ENCODE results near the gene BTAF1. TPM values are rescaled to one million over a fixed set of nuclear protein-coding genes. Genes with fewer than 3 reads are reported as not detected.

The BTAF1 gene
- total RNA-seq, 1 experiment from 2014 or later, result 49.6 TPM

- TF ChIP-seq ATF6 (CRISPR knock-in tag; IDR thresholded peaks at IDR 0.05) (no peak), OVOL2 (CRISPR knock-in tag; IDR thresholded peaks at IDR 0.05; ENCODE audit: borderline replicate concordance) (no peak), ZNF219 (CRISPR knock-in tag; IDR thresholded peaks at IDR 0.05; ENCODE audit: borderline replicate concordance) (peak; percentile 84; the same call in 1 of the 2 replicates), PRRX2 (CRISPR knock-in tag; IDR thresholded peaks at IDR 0.05) (no peak), CREM (CRISPR knock-in tag; IDR thresholded peaks at IDR 0.05) (peak; percentile 14), SP1 (CRISPR knock-in tag; conservative IDR thresholded peaks at IDR 0.05) (peak; percentile 33), TP53 (CRISPR knock-in tag; IDR thresholded peaks at IDR 0.05) (peak; percentile 90), NR1H2 (CRISPR knock-in tag; IDR thresholded peaks at IDR 0.05) (no peak), FOXP1 (CRISPR knock-in tag; IDR thresholded peaks at IDR 0.05; ENCODE audit: borderline replicate concordance) (peak; percentile 84; the same call in 1 of the 2 replicates), ZMAT4 (CRISPR knock-in tag; IDR thresholded peaks at IDR 0.05) (no peak), ZNF263 (CRISPR knock-in tag; IDR thresholded peaks at IDR 0.05; ENCODE audit: low read depth) (0 out of 2 replicates have a peak, but pooled peaks have one; percentile 30), FOXP4 (CRISPR knock-in tag; IDR thresholded peaks at IDR 0.05) (peak; percentile 78), EMX1 (CRISPR knock-in tag; IDR thresholded peaks at IDR 0.05) (no peak), ATF3 (CRISPR knock-in tag; conservative IDR thresholded peaks at IDR 0.05) (no peak), HMGA2 (CRISPR knock-in tag; IDR thresholded peaks at IDR 0.05) (no peak), PRDM15 (CRISPR knock-in tag; IDR thresholded peaks at IDR 0.05) (peak; percentile 37; the same call in 1 of the 2 replicates), MLX (CRISPR knock-in tag; IDR thresholded peaks at IDR 0.05) (no peak; the same call in 1 of the 2 replicates), NR3C1 (CRISPR knock-in tag; conservative IDR thresholded peaks at IDR 0.05; ENCODE audit: low read depth) (0 out of 2 replicates have a peak, but pooled peaks have one; percentile 28), ZNF512 (CRISPR knock-in tag; IDR thresholded peaks at IDR 0.05; ENCODE audit: borderline replicate concordance) (no peak), USF1 (CRISPR knock-in tag; IDR thresholded peaks at IDR 0.05) (peak; percentile 29; the same call in 1 of the 2 replicates), USF2 (CRISPR knock-in tag; IDR thresholded peaks at IDR 0.05) (no peak), ZNF121 (CRISPR knock-in tag; IDR thresholded peaks at IDR 0.05) (0 out of 2 replicates have a peak, but pooled peaks have one; percentile 15), NFE2L1 (CRISPR knock-in tag; IDR thresholded peaks at IDR 0.05) (no peak; the same call in 1 of the 2 replicates)
Observed at GRCh38 chr10:91908337-91909116, 15.0 kb upstream of the BTAF1 start (continued).
